Erythroblast (primary cell): ENCODE measurements around the gene TAS2R3.
A peak's percentile ranks its signal among the peaks of the same experiment; 100 is the strongest.
"Not testable (repeated sequence)": the region's sequence is repeated elsewhere in the genome, so short reads cannot be mapped to it uniquely, and the experiment has no call there.

Source experiments
- DNase-seq, 2 experiments: peaks; one replicate each; lab custom pipeline; 2025; lab: John Stamatoyannopoulos, UW
- GATA1 ChIP-seq: IDR thresholded peaks from 2 replicates; pipeline ENCODE4 v1.6.1; 2011; ENCODE audit warnings: low read depth, mild to moderate bottlenecking, control low read depth, low read length, moderate library complexity
- POLR2A ChIP-seq: IDR thresholded peaks from 2 replicates; pipeline ENCODE4 v1.6.1; 2011; ENCODE audit warnings: mild to moderate bottlenecking, low read length

Gene TAS2R3

GRCh38 chr7:141744131-141744530 lies 19.8 kb upstream of the TAS2R3 start:
- TF ChIP-seq POLR2A (no peak), GATA1 (no peak)
- no peak for DNase-seq

- DNase-seq: no peak
- no peak for TF ChIP-seq POLR2A
- TF ChIP-seq GATA1: no peak
Measured at GRCh38 chr7:141748396-141748795, 15.5 kb upstream of the TAS2R3 start.

GRCh38 chr7:141751904-141752303 lies 12.0 kb upstream of the TAS2R3 start:
- DNase-seq: peak; percentile 45 to 58

- DNase-seq: peak; percentile 20 to 42
- no peak for TF ChIP-seq POLR2A
- no peak for TF ChIP-seq GATA1
Measured at GRCh38 chr7:141752634-141753033, 11.3 kb upstream of the TAS2R3 start.

GRCh38 chr7:141754939-141755338 lies 9.0 kb upstream of the TAS2R3 start:
- TF ChIP-seq GATA1: no peak
- TF ChIP-seq POLR2A: no peak
- DNase-seq: peak; percentile 40 to 63

- not testable (repeated sequence) for DNase-seq
Measured at GRCh38 chr7:141770083-141770583, 6.2 kb downstream of the TAS2R3 start.

GRCh38 chr7:141776374-141776773 lies 12.5 kb downstream of the TAS2R3 start, which contains the start of gene TAS2R4:
TSS of gene TAS2R4 (plus strand) at chr7:141776674. CDS start at chr7:141778489, 1,815 bp downstream.
- DNase-seq: no peak
- no peak for TF ChIP-seq POLR2A
- TF ChIP-seq GATA1: no peak

- TF ChIP-seq POLR2A (no peak), GATA1 (no peak)
- peak; percentile 57 to 71 for DNase-seq
Measured at GRCh38 chr7:141785706-141786552, 22.0 kb downstream of the TAS2R3 start.

- no peak for DNase-seq
- no peak for TF ChIP-seq GATA1
- no peak for TF ChIP-seq POLR2A
Measured at GRCh38 chr7:141788296-141788695, 24.4 kb downstream of the TAS2R3 start.

GRCh38 chr7:141789917-141790316 lies 26.0 kb downstream of the TAS2R3 start, which contains the start of gene TAS2R5:
TSS of gene TAS2R5 (plus strand) at chr7:141790217. CDS start at chr7:141790362, 145 bp downstream.
- TF ChIP-seq POLR2A (no peak), GATA1 (no peak)
- no peak for DNase-seq

- DNase-seq: no peak
- TF ChIP-seq GATA1 (no peak), POLR2A (no peak)
Measured at GRCh38 chr7:141792526-141792925, 28.6 kb downstream of the TAS2R3 start.
